Astrocyte of the spinal cord (primary cell): ENCODE data around the gene PHF19.

Source experiments
- DNase-seq: peaks from one replicate; pipeline ENCODE4 v3.0.0; 2011; ENCODE audit warnings: low read depth, low spot score
- H3K4me3 ChIP-seq: 2 replicates; pipeline ENCODE4 v1.5.1; 2011; ENCODE audit warnings: low read depth, mild to moderate bottlenecking, low read length, moderate library complexity
- CTCF ChIP-seq: IDR thresholded peaks from 2 replicates; pipeline ENCODE4 v1.5.1; 2012; ENCODE audit warnings: low read depth, mild to moderate bottlenecking, low read length, inconsistent platforms
- in situ Hi-C: cut with HindIII; loops from 2 replicates; pipeline ENCODE4 v1.10.0; 2017; ENCODE audit warnings: low sequenced_read_pairs

Gene PHF19

DNA sequence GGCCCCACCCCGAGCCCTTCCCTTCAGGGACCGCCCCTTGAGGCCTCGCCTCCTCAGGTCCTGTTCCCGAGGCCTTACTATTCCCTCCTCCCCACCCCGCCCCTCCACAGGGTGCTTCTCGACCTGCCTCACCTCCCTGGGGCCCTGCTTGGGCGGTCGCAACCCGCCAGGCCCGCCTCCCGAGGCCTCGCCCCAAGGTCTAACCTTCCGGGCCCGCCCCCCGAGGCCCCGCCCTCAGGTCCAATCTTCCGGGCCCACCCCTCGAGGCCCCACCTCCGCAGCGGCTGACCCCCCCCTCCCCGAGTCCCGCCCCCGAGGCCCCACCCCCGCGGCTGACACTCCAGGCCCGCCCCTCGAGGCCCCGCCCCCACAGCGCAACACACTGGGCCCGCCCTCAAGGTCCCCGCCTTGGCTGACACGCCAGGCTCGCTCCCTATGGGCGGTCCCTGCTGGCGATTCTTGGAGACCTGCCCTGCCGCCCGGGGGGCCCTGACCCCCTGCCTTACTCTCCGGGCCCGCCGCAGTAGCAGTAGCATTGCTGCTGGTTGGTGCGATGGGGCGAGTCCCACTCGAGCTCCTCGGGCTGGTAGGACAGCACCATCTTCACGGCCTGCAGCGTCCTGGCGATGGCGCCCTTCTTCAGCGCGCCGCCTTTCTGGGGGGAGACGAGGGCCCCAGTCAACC is 8.2 kb downstream of the PHF19 start:
- DNase-seq, result peak; percentile 96
- in situ Hi-C loops, result no loop called here
- peak overlapping the region; percentile 37 for H3K4me3 ChIP-seq

DNA sequence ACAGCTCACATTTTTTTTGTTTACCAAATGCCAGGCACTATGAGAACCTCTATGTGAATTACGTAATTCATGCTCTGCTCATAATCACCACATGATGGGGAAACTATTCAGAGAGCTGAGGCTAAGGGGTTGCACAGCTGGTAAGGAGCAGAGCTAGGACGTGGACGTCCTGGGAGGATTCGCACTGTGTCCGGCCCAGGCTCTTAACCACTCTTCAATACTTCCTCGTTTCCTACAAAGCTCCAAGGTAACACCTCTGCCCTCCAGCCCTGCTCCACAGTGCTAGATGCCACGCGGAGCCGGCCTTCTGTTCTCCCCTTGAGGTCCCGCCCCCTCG is 8.7 kb downstream of the PHF19 start:
- no peak for TF ChIP-seq CTCF
- peak overlapping the region; percentile 25 for H3K4me3 ChIP-seq
- in situ Hi-C loops, result no loop called here
- no peak for DNase-seq

More for the DNA sequence above, 8.2 kb downstream of the PHF19 start:
- TF ChIP-seq CTCF, result peak; percentile 59

- no peak overlapping the region for H3K4me3 ChIP-seq
- no peak for DNase-seq
- in situ Hi-C loops, result no loop called here
- no peak for TF ChIP-seq CTCF
These were observed 9.2 kb downstream of the PHF19 start for GRCh38 chr9:120867676-120868338.

DNA sequence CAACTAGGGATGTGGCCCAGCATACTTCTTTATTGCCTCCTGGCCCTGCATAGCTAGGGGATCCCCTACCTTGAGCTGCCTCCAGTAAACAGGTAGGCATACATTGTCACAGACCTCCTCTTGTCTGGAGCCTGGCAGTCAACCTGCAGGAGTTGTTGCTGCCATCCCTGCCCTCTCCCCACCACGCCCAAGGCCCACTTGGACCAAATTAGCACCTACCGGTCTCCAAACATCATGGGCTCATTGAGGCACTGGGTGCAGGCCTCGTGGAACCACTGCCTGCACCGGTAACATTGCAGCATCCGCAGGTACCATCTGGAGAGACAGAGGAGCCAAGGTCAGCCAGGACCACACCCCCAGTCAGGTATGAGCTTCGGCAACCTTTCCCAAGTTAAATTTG is 10.3 kb downstream of the PHF19 start:
- no peak for DNase-seq
- H3K4me3 ChIP-seq, result no peak overlapping the region
- TF ChIP-seq CTCF, result no peak
- in situ Hi-C loops, result no loop called here

DNA sequence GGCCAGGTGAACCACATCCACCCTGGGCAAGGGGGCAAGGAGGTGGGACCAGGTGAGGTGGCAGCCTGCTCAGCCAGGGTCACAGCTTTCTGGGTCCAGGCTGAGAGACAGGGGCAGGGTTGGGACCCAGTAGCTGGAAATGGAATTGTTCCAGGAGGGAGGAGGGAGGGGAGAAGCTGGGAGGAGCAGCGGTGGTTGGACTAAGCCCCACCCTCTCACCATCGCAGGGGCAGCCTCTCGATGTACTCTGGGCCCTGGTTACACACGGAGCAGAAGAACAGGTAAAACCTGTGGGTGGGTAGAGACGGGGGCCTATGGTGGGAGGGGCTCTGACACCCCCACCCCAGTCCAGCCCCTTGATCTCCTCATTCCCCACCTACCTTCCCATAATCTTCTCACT is 11.2 kb downstream of the PHF19 start:
- in situ Hi-C loops, result no loop called here
- DNase-seq, result no peak
- TF ChIP-seq CTCF, result no peak
- H3K4me3 ChIP-seq, result no peak overlapping the region

GRCh38 chr9:120865176-120865575 is 11.8 kb downstream of the PHF19 start:
- TF ChIP-seq CTCF, result no peak
- in situ Hi-C loops, result no loop called here
- H3K4me3 ChIP-seq, result no peak overlapping the region
- no peak for DNase-seq
